Thyroid gland (tissue), 4 donors: Measurements from ENCODE around the gene FAM153A.
"Not testable (repeated sequence)": the region's sequence is repeated elsewhere in the genome, so short reads cannot be mapped to it uniquely, and the experiment has no call there.

Source experiments
- CTCF ChIP-seq, 6 experiments: fragments of 200-600 bp in 3 of 6; fragments of 450-650 bp in 3 of 6; sonication (generic) in 3 of 6; IDR thresholded peaks; one replicate each; pipeline ENCODE4 v1.5.1; 2016 to 2019; ENCODE audit warnings: antibody characterized with exemption in 6 of 6, mild to moderate bottlenecking in 2 of 6, inconsistent platforms in 1 of 6, moderate library complexity in 1 of 6
- POLR2A ChIP-seq, 2 donors: fragments of 450-650 bp; IDR thresholded peaks; one replicate each; pipeline ENCODE4 v1.6.1; 2017; ENCODE audit warnings: antibody characterized with exemption in 2 of 2, mild to moderate bottlenecking in 2 of 2, moderate library complexity in 1 of 2

DNA sequence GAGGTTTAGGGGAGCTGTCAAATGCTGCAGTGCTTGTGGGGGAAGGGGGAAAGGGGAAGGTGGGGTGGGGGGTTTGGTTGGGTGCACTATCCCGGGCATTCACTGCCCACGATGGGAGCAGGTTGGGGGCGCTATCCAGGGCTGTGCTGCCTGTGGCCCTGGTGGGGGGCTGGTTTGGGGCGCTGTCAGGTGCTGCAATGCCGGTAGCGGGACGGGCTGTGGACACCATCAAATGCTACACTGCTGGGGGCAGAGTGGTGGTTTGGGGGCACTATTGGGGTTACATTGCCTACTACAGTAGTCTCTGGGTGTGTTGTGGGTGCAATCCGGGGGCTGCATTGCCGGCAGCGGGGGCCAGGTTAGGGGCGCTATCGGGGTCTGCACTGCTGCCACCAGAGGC is 25.7 kb upstream of the FAM153A start:
- TF ChIP-seq CTCF, POLR2A (IDR thresholded peaks at IDR 0.05): not testable (repeated sequence)
